ENCODE measurements around the gene AFAP1.

AFAP1 gene, protein sequence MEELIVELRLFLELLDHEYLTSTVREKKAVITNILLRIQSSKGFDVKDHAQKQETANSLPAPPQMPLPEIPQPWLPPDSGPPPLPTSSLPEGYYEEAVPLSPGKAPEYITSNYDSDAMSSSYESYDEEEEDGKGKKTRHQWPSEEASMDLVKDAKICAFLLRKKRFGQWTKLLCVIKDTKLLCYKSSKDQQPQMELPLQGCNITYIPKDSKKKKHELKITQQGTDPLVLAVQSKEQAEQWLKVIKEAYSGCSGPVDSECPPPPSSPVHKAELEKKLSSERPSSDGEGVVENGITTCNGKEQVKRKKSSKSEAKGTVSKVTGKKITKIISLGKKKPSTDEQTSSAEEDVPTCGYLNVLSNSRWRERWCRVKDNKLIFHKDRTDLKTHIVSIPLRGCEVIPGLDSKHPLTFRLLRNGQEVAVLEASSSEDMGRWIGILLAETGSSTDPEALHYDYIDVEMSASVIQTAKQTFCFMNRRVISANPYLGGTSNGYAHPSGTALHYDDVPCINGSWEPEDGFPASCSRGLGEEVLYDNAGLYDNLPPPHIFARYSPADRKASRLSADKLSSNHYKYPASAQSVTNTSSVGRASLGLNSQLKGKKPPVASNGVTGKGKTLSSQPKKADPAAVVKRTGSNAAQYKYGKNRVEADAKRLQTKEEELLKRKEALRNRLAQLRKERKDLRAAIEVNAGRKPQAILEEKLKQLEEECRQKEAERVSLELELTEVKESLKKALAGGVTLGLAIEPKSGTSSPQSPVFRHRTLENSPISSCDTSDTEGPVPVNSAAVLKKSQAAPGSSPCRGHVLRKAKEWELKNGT

DNA sequence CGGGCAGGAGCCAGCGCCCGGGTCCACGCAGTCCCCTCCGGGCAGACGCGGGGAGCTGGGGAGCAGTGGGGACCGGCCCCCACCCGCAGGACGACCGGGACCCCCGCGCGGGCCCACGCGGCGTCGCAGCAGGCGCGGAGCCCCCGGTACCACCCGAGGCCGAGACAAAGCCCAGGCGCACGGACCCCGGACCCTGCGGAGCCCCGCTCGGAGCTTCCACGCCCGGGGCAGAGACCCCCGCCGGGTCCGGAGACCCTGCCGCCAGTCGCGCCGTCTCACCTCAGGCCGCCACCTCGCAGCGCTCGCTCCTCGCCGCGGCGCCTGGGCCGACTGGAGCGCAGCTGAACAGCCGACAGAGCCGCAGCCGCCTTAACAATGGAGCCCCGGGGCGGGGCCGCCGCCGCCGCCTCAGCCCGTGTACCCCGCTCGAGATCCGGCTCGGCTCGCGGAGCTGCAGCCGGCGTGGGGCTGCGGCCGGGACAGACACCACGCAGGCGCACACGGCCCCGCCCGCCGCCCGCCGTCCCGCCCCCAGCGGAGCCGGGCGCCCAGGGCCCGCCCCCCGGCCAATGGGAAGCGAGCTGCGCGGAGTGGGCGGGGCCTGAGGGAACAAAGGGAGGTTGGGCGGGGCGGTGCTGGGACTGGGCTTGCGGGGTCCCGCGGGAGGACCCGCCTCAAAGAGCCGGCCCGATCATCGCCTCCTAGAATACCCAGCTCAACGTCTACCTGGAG lies at the start of gene AFAP1:
Gene AFAP1, minus strand, starts transcription at position 485 of the 732 bp plus-strand sequence. CDS start 67,783 bp downstream, outside the sequence.
- peak; percentile 85 for DNase-seq

DNA sequence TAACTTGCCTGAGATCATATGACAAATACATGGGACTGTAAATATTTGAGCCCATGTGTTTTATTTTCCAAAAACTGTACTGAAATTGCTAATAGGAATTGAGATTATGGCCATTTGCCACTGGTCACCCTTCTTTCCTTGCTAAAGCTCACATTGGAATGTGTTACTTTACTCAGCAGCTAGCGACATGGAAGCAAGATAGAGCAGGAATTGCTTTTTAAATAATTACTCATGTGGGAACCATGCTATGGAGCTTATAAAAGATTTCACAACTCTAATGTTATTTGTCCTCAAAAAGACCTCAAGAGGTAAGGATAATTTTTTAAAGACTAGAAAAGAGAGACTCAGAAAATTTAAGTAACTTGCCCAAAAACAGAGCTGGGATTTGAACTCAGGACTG lies 48.8 kb upstream of the AFAP1 start:
- DNase-seq, result no peak

DNA sequence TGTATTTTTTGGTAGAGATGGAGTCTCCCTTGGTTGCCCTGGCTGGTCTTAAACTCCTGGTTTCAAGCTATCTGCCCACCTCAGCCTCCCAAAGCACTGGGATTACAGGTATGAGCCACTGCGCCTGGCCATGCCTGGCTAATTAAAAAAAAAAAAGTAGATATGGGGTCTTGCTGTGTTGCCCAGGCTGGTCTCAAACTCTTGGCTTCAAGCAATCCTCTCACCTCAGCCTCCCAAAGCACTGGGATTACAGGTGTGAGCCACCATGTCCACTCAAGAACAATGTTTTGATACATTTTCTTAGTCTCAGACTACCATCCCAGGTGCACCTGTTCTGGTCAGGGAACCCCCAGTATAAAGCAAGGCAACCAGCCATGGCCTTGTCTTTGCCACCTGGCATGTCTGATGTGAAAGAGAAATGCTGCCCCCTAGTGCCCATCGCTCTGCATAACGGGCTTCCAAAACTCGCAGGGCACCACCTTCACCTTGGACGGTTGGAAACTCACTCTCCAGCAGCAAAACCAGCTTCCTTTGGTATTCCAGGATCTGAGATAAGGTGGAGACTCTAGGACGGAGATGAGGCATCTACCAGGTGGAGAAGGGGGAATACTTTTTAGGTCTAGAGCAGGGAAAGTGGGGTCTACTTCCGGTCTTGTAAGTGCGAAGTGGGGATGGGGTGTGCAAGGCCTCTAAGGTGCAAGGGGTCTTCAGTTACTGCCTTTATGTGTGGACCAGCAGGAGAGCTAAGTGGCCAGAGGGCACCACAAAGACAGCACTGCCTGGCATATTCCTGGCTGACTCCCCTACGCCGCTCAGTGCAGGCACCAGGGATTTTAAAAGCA lies 47.7 kb upstream of the AFAP1 start:
- peak; percentile 83 for DNase-seq

DNA sequence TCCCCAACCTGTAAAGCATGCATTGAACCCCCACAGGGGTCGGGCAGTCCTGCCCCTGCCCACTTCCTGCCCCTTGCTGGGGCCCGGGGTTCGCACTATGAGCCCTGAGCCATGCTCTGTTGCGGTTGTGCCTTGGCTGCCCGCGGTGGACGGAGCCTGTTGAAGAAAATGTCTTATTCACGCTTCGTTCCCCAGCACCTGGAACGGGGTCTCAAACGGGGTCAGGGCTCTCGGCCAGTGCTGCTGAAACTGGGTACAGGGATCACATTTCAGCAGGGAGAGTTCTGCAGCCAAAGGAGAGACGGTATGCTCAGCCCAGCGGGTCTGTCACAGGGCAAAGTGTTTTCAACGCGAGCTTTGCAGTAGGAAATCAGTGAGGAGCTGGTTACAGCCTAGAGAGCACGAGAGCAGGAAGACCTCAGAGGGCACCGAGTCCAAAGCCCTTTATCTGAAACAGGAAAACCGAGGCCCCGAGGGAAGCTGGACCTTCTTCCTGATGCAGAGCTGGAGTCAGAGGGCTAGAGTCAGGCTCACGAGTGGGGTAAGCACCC lies 46.3 kb upstream of the AFAP1 start:
- no peak for DNase-seq

DNA sequence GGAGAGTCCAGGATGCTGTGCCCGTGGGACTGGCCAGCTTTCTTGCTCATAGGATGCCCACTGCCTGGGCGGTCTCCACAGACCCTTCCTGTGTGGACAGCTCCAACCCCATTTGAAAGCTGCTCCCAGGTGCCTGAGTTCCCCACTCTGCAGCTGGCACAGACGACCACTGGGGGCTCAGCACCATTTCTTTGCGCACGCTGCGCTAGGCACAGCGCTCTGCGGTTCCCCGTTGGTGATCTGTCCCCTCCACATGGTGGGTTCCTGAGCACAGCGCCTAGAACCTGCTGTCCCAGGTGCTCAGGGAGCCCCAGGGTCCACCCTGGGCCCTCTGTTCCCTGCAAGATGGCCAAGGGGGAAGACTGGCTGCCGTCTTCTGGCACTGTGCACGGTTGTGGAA lies 45.4 kb upstream of the AFAP1 start:
- DNase-seq, result no peak

DNA sequence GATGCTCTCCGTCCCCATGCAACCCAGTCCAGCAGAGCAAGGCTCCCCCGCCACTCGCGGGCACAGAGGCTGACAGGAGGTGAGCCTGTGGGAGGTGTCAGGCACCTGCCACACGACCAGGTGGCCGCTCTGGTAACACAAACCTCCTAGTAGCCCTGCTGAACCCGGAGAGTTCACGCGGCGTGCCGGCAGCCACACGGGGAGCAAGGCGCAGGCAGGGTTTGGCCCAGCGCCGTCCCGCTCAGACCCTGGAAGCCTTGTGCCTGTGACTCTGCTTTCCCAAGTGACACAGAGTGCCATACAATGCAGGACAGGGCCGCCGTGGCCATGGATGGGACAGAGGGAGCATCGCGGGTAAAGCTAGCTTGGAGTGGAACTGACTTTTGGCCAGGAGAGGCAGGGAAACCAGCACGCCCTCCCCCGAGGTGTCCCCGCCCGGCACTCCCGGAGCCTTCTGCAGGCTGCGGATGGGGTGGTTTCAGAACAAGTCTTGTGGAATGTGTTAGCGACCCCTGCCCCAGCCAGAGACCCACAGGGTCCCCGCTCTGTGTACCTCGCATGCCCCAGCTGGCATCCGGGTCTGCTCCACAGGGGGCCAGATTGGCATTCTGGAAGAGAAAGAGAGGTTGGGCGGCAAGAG lies 44.7 kb upstream of the AFAP1 start:
- DNase-seq, result no peak

DNA sequence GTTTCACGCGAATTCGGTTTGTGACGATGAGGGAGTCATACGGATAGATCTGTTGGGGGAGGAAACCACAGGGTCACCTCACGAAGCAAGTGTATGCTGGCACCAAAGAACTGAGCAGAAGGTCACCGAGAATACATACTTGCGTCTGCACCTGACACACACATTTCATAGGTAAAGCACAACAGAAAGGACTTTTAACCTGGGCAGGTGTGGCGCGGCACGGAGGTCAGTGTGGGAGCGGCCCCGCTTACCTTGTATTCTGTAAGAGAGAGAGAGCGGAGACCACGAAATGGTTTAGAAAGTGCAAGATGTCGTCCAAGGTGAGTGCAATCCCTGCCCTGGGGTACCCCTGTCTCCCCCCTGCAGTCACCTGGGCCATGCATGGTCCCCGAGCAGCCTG lies 43.6 kb upstream of the AFAP1 start:
- DNase-seq, result no peak

DNA sequence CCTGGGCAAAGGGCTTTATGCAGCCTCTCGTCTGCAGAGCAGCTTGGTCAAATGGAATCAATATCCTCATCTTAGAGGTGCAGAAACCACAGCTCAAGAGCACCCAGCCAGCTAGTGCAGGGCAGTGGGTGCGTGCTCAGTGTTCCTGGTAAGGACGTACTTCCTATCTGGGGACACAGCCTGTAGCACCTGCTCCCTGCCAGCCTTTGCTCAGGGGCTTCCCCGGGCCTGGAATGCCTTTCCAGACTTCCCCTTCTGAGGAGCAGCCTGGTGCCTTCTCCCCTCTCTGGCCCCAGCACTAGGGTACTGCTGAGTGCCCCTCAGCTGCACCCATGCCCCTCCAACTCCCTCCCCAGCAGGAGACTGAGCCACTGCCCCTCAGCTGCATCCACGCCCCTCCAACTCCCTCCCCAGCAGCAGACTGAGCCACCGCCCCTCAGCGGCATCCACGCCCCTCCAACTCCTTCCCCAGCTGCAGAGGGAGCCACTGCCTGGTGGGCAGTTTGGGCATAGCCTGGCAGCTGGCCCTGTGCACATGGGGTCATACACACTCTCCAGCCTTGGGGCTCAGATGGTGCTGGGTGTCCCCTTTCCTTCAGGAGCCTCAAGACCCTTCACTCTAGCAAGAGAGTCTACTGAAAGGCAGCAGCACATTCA lies 42.2 kb upstream of the AFAP1 start:
- no peak for DNase-seq

DNA sequence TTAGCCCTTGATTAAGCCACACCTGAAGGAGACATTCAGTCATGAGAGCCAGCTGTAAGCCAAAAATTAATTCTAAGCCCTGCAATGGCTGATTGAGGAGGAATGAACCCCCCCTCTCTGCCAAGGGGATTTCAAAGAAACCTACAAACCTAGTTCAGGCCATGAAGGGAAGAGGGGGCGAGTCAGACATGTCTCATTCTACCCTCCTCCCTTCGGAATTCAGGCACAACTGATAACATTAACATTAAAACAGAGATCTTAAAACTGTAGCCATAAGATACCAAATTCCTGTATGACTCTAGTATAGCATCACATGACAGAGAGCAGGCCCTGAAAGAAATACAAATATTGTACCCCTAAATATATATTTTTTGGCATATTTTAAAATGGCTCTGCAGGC lies 40.4 kb upstream of the AFAP1 start:
- DNase-seq, result no peak

DNA sequence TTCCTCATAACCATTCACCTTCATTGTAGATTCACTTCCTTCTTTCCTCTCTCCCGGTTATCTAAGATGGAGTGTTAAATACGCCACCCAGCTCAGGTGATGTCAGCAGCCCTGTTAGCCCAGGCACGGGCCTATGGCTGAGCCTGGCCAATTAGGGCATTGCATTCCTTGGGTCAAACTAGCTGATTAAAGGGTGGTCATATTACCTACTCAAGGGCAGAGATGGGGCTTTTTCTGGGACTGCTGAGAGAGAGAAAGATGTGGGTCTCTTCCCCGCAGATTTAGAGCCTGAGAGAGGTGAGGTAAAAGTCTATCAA lies 39.9 kb upstream of the AFAP1 start:
- DNase-seq, result no peak

DNA sequence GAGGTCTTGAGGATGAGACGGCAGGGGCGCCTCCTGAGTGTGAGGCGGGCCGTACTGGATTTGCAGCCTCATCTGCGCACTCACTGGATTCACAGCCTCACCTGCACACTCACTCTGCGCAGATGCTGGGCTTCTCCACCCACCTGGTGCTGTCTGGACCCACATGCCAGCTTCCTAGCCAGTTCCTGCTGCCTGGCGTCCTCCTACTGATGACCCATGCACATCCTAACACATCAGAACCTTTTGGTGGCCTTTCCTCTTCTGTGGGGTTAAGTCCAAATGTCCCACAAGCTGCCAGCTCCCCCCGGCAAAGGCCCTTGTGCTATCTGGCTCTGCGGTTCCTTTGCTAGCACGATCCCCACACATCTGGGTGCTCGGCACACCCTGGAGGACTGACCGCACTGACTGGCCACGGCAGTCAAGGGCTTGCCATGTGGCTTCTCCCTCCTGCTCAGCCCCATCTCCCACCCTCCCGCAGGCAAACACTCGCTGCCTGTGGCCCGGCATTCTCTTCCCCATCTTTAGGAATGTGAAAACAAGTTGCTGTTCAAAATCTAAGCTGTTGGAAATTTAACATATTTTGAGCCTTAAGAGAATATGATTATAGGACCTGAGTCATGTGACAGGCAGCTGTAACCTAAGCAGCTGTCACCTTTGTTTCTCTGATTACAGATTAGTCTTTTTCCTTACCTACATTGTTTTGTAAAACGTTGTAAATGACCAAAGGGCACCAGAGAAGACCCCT lies 39.4 kb upstream of the AFAP1 start:
- DNase-seq, result no peak

DNA sequence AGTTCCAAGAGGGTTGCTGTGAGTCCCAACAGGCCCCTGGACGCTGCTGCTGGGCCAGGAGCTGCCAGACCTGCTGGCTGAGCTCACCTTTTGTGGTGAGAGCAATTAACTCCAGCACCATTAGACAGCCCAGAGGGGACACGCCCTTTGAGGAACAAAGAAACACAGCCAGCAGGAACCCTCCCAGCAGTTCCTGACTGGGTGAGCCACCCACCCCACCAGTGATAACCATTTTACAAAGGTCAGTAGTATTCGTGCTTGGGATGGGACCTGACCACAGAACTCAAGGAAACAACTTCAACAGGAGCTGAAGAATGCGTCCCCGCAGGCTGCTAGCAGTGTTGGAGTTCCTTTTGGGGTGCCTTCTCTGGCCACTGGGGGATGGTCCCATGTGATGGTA lies 38.8 kb upstream of the AFAP1 start:
- no peak for DNase-seq

DNA sequence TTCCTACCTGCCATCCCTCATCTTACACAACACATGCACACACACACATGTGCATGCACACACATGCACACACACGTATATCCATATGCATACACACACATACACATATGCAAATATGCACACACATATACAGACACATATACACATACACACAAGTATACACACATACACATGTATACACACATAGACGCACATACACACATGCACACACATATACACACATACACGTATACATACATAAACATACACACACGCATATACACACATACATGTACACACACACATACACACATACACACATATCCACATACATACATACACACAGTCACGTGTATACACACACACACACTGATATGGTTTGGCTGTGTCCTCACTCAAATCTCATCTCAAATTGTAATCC lies 37.0 kb upstream of the AFAP1 start:
- no peak for DNase-seq

DNA sequence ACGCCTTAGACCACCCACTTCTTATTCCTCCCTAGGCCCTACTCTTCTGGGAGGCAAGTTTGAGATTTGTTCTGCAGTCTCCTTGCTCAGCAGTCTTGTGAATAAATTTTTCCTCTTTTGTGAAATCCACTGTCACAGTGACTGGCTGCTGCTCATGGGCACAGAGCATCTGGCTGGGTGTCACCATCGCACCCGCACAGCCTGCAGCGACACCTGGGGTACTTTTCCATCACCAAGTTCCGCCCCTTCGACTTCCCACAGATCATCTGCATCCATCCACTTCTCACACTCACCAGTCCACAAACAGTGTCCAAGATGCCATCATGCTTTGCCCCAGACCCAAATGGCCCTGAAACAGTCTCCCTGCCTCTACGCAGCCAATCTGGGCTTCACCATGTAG lies 36.4 kb upstream of the AFAP1 start:
- DNase-seq, result no peak

DNA sequence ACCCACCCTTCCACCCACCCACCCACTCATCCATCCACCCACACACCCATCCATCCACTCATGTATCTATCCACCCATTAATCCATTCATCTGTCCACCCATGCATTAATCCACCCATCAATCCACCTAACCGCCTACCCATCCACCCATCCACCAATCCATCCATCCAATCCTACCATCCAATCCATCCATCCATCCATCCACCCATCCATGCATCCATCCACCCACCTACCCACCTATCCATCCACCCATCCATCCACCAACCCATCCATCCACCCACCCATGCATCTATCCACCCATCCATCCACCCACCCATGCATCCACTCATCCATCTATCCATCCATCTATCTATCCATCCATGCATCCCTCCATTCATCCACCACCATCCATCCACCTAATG lies 34.8 kb upstream of the AFAP1 start:
- DNase-seq, result no peak

DNA sequence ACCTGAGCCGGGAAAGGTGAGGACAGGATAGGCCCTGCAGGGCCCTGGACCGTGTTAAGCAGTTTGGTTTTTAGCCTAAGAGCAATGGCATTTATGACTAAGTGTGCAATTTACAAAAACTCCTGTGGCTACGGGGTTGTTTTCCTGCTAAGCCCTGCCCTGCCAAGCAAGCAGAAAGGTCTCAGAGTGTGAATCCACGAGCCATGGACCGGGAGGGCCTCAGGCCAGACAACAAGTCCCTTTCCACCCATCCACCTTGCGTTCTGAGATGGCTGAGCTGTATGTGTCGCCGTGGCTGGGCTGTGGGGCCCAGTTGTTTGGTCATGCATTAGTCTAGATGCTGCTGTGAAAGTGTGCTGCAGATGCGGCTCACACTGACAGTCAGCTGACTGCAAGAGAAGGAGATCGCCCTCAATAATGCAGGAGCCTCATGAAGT lies 33.9 kb upstream of the AFAP1 start:
- DNase-seq, result peak; percentile 37

DNA sequence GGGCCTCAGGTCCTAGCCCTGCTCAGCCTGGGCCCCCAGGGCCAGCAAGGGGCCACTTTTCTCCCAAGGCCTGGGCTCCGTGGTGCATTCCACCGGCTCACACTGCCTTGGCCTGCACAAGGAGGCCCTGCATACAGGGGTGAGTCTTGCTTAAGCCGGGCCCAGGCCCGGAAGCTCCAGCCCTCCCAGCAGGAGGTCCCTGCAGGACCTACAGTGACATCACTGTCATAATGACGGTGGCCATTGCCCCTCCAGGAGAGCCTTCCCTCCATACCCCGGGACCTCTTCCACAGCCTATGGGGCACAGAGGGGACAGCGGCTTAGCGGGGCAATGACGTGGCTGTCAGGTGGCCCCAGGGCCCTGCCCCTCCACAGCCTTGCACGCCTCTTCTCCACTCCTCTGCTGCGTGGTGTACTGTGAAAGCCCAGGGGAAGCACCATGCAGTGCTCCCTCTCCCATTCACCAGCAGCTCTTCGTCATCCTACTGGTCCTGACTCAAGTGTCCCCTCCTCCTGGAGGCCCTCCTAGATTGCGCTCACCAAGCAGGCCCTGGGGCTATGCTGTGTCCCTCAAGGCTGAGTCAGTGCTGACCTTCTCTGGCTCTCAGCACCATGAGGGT lies 32.3 kb upstream of the AFAP1 start:
- DNase-seq, result no peak

DNA sequence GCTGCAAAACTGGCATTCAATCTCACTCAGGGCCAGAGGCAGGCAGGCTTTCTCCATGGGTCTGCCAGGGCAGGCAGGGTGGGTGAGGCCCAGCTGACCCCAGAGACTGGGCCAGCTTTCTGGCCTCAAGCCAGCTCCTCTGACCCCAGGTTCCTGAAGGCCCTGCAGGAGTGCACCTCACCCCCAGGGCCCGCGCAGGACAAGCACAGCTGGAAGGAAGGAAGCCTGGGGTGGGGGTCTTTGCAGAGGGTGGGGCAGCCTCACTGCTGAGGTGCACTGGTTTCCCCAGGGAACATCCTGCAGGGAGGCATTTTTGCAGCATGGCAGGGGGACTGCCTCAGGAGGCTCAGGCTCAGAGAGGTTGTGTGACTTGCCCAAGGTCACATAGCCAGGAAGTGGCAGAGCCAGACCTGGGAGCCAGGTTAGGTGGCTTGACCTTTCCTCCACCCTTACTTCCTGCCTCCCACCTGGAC lies 31.5 kb upstream of the AFAP1 start:
- no peak for DNase-seq

DNA sequence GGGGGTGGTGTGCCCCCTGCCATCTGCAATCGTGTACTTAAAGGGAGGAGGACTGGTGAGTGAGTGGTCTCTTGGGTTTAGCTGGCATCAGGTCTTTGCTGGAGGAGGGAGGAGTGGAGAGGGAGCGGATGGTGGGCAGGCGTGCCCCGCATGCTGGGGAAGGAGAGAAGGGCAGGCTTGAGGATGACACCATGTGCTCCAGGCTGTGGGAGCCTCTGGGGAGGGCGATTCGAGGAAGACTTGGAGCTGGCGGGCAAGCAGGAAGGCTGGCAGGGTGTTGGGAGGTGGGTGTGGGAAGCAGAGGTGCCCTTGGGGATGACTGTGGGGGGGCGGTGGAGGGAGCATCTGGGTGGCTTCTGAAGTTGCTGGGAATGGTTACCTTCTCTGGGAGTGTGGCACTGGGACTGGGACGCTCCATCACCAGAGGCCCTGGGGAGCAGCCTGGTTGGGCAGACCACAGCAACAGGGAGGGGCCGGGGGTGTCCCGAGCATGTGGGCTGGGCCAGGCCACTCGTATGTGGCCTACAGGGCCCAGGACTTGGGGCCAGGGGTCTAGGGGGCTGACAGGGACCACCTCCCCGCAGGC lies 30.8 kb upstream of the AFAP1 start:
- DNase-seq, result no peak

Data from activated CD4-positive, alpha-beta T cell treated with anti-CD3 and anti-CD28 coated beads, Interleukin-2, amount 50 U/mL, for 16 hours (primary cell).